ENCODE results near the gene SCN3A. TPM values are rescaled to one million over a fixed set of nuclear protein-coding genes. Genes with fewer than 3 reads are reported as not detected.

SCN3A gene
- total and polyA plus RNA-seq, 9 of the 15 experiments (the other 6 are each of a cell fraction or from before 2014, with no cell fraction given) = not detected

DNA sequence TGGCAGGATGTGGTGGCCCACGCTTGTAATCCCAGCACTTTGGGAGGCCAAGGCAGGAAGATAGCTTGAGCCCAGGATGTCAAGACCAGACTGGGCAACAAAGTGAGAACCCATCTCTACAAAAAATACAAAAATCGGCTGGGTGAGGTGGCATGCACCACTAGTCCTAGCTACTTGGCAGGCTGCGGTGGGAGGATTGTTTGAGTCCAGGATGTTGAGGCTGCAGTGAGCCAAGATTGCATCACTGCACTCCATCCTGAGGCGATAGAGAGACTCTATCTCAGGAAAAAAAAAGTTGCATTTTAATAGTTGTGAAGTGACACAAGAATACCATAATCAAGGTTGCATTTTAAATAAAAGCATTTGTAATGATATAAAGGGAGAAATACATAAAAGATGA lies 124.4 kb downstream of the SCN3A start:
- WGBS (ENCODE audit: insufficient coverage, low coverage, missing lambda C conversion rate) = 7% methylated on average over 4 of the region's 4 CpGs
- no peaks in the 10 kb centered on the region for H4K20me1 ChIP-seq (replicated peaks; ENCODE audit: control insufficient read depth, insufficient read depth, low read length)
- no peak for FAIRE-seq
- intact Hi-C loops (cut with micrococcal nuclease) (no loop called here), in situ Hi-C loops (cut with MboI) (no loop called here)
- H3K9me3 ChIP-seq (replicated peaks; ENCODE audit: control insufficient read depth, insufficient read depth, low read depth, low read length) = peaks cover 4% of the 10 kb centered on the region; the same call in 1 of the 2 replicates
- no peak overlapping the region for H3K4me3 ChIP-seq
- TF ChIP-seq ZNF707 (CRISPR knock-in tag; conservative IDR thresholded peaks at IDR 0.05) (no peak), ZNF668 (CRISPR knock-in tag; IDR thresholded peaks at IDR 0.05) (no peak), ZNF282 (CRISPR knock-in tag; IDR thresholded peaks at IDR 0.05) (no peak), ZNF347 (CRISPR knock-in tag; IDR thresholded peaks at IDR 0.05; ENCODE audit: low read depth) (no peak)
- CTCF ChIA-PET (ENCODE audit: low intra/inter-chr PET ratio) = no interaction called here
- BruUV-seq (replicated peaks) = no TSS peak
- no peak overlapping the region for H3K27ac ChIP-seq (ENCODE audit: extremely low read depth, low read depth, low read length)
- no peaks in the 10 kb centered on the region for H3K4me1 ChIP-seq (replicated peaks in 1 of 2; ENCODE audit: control insufficient read depth in 2 of 2, insufficient read depth in 2 of 2, low read length in 2 of 2)
- no peaks in the 10 kb centered on the region for H3K27me3 ChIP-seq (ENCODE audit: control insufficient read depth in 2 of 2, insufficient read depth in 2 of 2, low read length in 2 of 2)
- H3K9me1 ChIP-seq (ENCODE audit: control insufficient read depth, insufficient read depth, low read length) = no peaks in the 10 kb centered on the region
- POLR2A ChIA-PET = no interaction called here
- H3K9ac ChIP-seq (ENCODE audit: insufficient read depth in 1 of 2, low read depth in 2 of 2, low read length in 2 of 2) = no peak overlapping the region
- no peak for DNase-seq (ENCODE audit: extremely low read depth in 1 of 4, low spot score in 3 of 4)
- H3K36me3 ChIP-seq (ENCODE audit: control insufficient read depth, insufficient read depth, low read length) = no peaks in the 10 kb centered on the region
- H2AFZ ChIP-seq (ENCODE audit: low read depth, low read length) = no peak overlapping the region
- ATAC-seq = no peak
- no peak overlapping the region for H3K4me2 ChIP-seq (ENCODE audit: insufficient read depth, low read length)
- H3K79me2 ChIP-seq (ENCODE audit: control insufficient read depth, insufficient read depth, low read length) = no peaks in the 10 kb centered on the region

DNA sequence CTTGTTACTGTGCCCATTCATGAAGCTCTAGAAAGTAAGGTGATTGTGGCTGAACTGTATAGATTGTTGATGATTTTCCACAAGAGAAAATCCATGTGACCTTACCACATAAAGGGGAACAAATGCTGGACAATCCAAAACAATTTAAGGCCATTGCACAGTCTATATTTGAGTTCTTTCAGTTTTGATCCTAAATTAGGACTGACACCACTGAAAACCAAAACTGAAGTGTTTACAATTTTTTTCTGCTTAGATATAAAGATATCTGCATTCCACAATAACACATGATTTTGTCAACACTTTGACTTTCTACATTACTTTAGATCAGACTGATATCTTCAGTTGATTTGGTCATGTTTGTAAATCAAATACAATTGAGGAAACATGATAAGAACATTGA lies 124.9 kb downstream of the SCN3A start:
- H3K9me1 ChIP-seq (ENCODE audit: control insufficient read depth, insufficient read depth, low read length) = no peaks in the 10 kb centered on the region
- H3K9me3 ChIP-seq (replicated peaks; ENCODE audit: control insufficient read depth, insufficient read depth, low read depth, low read length) = peaks cover 4% of the 10 kb centered on the region; the same call in 1 of the 2 replicates
- TF ChIP-seq, protein P1, sequence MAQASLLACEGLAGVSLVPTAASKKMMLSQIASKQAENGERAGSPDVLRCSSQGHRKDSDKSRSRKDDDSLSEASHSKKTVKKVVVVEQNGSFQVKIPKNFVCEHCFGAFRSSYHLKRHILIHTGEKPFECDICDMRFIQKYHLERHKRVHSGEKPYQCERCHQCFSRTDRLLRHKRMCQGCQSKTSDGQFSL (CRISPR knock-in tag; IDR thresholded peaks at IDR 0.05) = no peak
- TF ChIP-seq, protein P1 (tag; IDR thresholded peaks at IDR 0.05) = no peak
- TF ChIP-seq, protein P2, sequence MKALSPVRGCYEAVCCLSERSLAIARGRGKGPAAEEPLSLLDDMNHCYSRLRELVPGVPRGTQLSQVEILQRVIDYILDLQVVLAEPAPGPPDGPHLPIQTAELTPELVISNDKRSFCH (CRISPR knock-in tag; IDR thresholded peaks at IDR 0.05) = no peak
- TF ChIP-seq, protein P2 (tag; IDR thresholded peaks at IDR 0.05) = no peak
- no peak for TF ChIP-seq SREBF2 (CRISPR knock-in tag; IDR thresholded peaks at IDR 0.05)
- no peak for TF ChIP-seq TCF3 (CRISPR knock-in tag; IDR thresholded peaks at IDR 0.05)
- TF ChIP-seq, protein P3, sequence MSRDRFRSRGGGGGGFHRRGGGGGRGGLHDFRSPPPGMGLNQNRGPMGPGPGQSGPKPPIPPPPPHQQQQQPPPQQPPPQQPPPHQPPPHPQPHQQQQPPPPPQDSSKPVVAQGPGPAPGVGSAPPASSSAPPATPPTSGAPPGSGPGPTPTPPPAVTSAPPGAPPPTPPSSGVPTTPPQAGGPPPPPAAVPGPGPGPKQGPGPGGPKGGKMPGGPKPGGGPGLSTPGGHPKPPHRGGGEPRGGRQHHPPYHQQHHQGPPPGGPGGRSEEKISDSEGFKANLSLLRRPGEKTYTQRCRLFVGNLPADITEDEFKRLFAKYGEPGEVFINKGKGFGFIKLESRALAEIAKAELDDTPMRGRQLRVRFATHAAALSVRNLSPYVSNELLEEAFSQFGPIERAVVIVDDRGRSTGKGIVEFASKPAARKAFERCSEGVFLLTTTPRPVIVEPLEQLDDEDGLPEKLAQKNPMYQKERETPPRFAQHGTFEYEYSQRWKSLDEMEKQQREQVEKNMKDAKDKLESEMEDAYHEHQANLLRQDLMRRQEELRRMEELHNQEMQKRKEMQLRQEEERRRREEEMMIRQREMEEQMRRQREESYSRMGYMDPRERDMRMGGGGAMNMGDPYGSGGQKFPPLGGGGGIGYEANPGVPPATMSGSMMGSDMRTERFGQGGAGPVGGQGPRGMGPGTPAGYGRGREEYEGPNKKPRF (IDR thresholded peaks at IDR 0.05; ENCODE audit: low read depth, low read length) = no peak
- no peak for TF ChIP-seq HDGF (IDR thresholded peaks at IDR 0.05)
- TF ChIP-seq MIER1 (IDR thresholded peaks at IDR 0.05; ENCODE audit: low read depth) = no peak
- TF ChIP-seq MXI1 (IDR thresholded peaks at IDR 0.05; ENCODE audit: low read depth, low read length) = no peak
- TF ChIP-seq ZNF274 (IDR thresholded peaks at IDR 0.05; ENCODE audit: borderline replicate concordance, low read depth, low read length) = no peak
- TF ChIP-seq MEF2A (IDR thresholded peaks at IDR 0.05; ENCODE audit: control insufficient read depth, low read depth, low read length) = no peak
- no peak for DNase-seq (ENCODE audit: extremely low read depth in 1 of 4, low spot score in 3 of 4)
- in situ Hi-C loops (cut with MboI) = no loop called here
- BruUV-seq (replicated peaks) = no TSS peak
- no peaks in the 10 kb centered on the region for H3K36me3 ChIP-seq (ENCODE audit: control insufficient read depth, insufficient read depth, low read length)
- no peaks in the 10 kb centered on the region for H4K20me1 ChIP-seq (replicated peaks; ENCODE audit: control insufficient read depth, insufficient read depth, low read length)
- intact Hi-C loops (cut with micrococcal nuclease) = no loop called here
- H3K79me2 ChIP-seq (ENCODE audit: control insufficient read depth, insufficient read depth, low read length) = no peaks in the 10 kb centered on the region
- CTCF ChIA-PET (ENCODE audit: low intra/inter-chr PET ratio) = no interaction called here
- POLR2A ChIA-PET = no interaction called here
- no peaks in the 10 kb centered on the region for H3K27me3 ChIP-seq (ENCODE audit: control insufficient read depth in 2 of 2, insufficient read depth in 2 of 2, low read length in 2 of 2)
- no peak for ATAC-seq
- H3K4me1 ChIP-seq (replicated peaks in 1 of 2; ENCODE audit: control insufficient read depth in 2 of 2, insufficient read depth in 2 of 2, low read length in 2 of 2) = no peaks in the 10 kb centered on the region
- no peak for FAIRE-seq
- H3K4me2 ChIP-seq (ENCODE audit: insufficient read depth, low read length) = no peak overlapping the region
- H2AFZ ChIP-seq (ENCODE audit: low read depth, low read length) = no peak overlapping the region
- no peak overlapping the region for H3K4me3 ChIP-seq
- H3K27ac ChIP-seq (ENCODE audit: extremely low read depth, low read depth, low read length) = no peak overlapping the region
- H3K9ac ChIP-seq (ENCODE audit: insufficient read depth in 1 of 2, low read depth in 2 of 2, low read length in 2 of 2) = no peak overlapping the region
